RWPE1 (cell line): Measurements from ENCODE around the gene SAFB.

Experiments
- CTCF ChIA-PET: fragments of 350-600 bp; sonication (Branson Sonifier 250); formaldehyde crosslinking; extraction: SDS; loops from one replicate; lab custom pipeline; 2021; lab: Yijun Ruan, JAX
- POLR2A ChIA-PET: fragments of 400-600 bp; formaldehyde crosslinking; extraction: SDS; loops from one replicate; lab custom pipeline; 2020; ENCODE audit warnings: antibody characterized with exemption; ENCODE audit not compliant: low non-redundant PET; lab: Yijun Ruan, JAX
- DNase-seq: peaks from one replicate; pipeline ENCODE4 v3.0.0; 2012; ENCODE audit warnings: low spot score
- H3K27ac ChIP-seq: fragments of 450-650 bp; 2 replicates; pipeline ENCODE4 v1.5.1; 2017
- TF ChIP-seq, protein P1 (sequence below): fragments of 450-650 bp; conservative IDR thresholded peaks from 2 replicates; pipeline ENCODE4 v1.5.1; 2017; ENCODE audit warnings: low read depth, mild to moderate bottlenecking

The SAFB gene

GRCh38 chr19:5694956-5695648 is 72.2 kb downstream of the SAFB start:
- TF ChIP-seq, protein P1, sequence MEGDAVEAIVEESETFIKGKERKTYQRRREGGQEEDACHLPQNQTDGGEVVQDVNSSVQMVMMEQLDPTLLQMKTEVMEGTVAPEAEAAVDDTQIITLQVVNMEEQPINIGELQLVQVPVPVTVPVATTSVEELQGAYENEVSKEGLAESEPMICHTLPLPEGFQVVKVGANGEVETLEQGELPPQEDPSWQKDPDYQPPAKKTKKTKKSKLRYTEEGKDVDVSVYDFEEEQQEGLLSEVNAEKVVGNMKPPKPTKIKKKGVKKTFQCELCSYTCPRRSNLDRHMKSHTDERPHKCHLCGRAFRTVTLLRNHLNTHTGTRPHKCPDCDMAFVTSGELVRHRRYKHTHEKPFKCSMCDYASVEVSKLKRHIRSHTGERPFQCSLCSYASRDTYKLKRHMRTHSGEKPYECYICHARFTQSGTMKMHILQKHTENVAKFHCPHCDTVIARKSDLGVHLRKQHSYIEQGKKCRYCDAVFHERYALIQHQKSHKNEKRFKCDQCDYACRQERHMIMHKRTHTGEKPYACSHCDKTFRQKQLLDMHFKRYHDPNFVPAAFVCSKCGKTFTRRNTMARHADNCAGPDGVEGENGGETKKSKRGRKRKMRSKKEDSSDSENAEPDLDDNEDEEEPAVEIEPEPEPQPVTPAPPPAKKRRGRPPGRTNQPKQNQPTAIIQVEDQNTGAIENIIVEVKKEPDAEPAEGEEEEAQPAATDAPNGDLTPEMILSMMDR: no peak
- no peak for DNase-seq
- ChIA-PET POLR2A (no interaction called here), CTCF (no interaction called here)
- H3K27ac ChIP-seq: peak overlapping the region; percentile 68

DNA sequence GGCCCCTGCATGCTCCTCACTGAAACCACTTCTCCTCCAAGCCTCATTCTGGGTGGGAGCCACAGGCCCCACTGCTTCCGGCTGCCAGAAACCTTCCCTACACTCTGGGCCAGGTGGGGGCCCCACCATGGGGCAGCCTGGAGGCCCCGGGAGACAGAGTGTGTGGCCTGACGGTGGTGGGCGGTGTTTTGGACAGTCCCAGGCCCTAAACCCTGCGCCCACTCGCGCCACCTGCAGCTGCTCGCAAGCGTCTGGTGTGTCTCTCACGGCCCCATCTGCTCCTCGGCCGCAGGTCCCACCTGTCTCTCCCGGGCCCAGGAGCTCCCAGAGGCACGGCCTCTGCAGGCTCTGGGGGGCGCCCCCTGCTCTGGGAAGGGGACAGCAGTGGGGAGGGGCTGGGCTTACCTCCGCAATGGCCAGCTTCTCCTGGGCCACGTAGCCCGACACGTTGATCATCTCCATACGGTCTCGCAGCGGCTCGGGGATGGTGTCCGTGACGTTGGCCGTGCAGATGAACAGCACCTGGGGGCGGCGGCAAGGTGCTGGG is 72.8 kb downstream of the SAFB start:
- no peak for DNase-seq
- ChIA-PET CTCF (no interaction called here), POLR2A (no interaction called here)
- peak overlapping the region; percentile 68 for H3K27ac ChIP-seq
- TF ChIP-seq, protein P1: no peak

- no peak for DNase-seq
- TF ChIP-seq, protein P1: no peak
- peak overlapping the region; percentile 68 for H3K27ac ChIP-seq
- CTCF ChIA-PET: no interaction called here
- POLR2A ChIA-PET: no interaction called here
Observed at GRCh38 chr19:5696196-5697021, 73.5 kb downstream of the SAFB start.

DNA sequence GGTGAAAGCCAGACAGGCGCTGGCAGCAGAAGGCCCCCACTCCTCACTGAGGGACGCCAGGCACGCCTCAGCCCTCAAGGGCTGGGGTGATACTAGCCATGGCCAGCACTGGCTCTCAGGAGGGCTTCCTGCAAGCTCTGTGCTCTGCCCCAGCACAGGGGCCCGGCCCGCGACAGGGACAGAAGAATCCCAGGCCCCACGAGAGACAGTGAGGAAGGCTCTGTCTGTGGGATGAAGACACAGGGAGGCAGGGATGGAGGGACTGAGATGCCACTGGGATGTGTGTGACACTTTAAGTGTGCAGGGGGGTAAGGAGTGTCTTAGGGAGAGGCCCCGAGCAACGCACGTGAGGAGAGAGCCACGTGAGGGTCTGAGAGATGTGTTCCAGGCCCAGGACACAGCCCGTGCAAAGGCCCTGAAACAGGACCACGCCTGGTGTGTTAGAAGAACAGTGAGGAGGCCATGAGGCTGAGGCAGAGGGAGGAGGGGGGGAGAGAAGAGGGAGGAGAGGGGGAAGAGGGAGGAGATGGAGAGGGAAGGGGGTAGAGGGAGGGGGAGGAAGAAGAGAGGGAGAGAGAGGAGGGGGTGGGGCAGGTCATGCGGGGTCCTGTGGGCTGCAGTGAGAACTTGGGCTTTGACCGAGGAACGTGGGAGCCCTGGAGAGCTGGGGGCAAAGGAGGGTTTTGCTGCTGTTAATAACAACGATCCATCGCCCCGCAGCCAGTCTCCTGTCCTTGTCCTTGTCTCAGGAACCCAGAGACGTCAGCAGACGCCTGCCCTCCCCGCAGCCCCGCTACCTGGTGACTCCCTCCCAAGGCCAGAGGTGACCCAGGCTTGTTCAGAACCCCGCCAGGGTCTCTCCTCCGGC is 74.4 kb downstream of the SAFB start:
- TF ChIP-seq, protein P1: no peak
- DNase-seq: no peak
- POLR2A ChIA-PET: interaction anchor here (0.5 kb wide), 1 partner anchor 95 kb away, joined by 4 read pairs; no protein-coding TSS in a partner anchor
- H3K27ac ChIP-seq: peak overlapping the region; percentile 68
- CTCF ChIA-PET: no interaction called here

- POLR2A ChIA-PET: no interaction called here
- DNase-seq: no peak
- H3K27ac ChIP-seq: peak overlapping the region; percentile 68
- TF ChIP-seq, protein P1: no peak
- CTCF ChIA-PET: interaction anchor here (0.6 kb wide), 1 partner anchor 12 kb away, joined by 3 read pairs; no protein-coding TSS in a partner anchor
Observed at GRCh38 chr19:5697890-5698634, 75.2 kb downstream of the SAFB start.
